Endothelial cell of umbilical vein (primary cell): ENCODE measurements around the gene CDCA7L. TPM values are rescaled to one million over a fixed set of nuclear protein-coding genes. Genes with fewer than 3 reads are reported as not detected.

Experiments used
- BruUV-seq: library from RNA; stranded (reverse); fragments of 400-500 nt; replicated peaks from 2 replicates; lab custom pipeline; 2021; lab: Mats Ljungman, UMichigan
- CTCF ChIA-PET: fragments of 300-600, 350-600 bp; sonication (Branson Sonifier 250); formaldehyde crosslinking; loops from one replicate; lab custom pipeline; 2021; ENCODE audit warnings: antibody characterized with exemption, inconsistent platforms; lab: Charles Lee
- POLR2A ChIA-PET: fragments of 300-600, 350-600 bp; sonication (Branson Sonifier 250); formaldehyde crosslinking; loops from one replicate; lab custom pipeline; 2021; ENCODE audit warnings: antibody characterized with exemption, inconsistent platforms; lab: Charles Lee
- DNase-seq: peaks from one replicate; pipeline ENCODE4 v3.0.0-alpha.2; 2011; ENCODE audit warnings: low read depth, low spot score
- FAIRE-seq: peaks from 2 replicates; lab custom pipeline; 2011; peaks lifted over from hg19 to GRCh38; lab: Jason Lieb, UNC
- H2AFZ ChIP-seq: 2 replicates; pipeline ENCODE4 v1.6.0; 2012; ENCODE audit warnings: low read depth, low read length, control low read depth, inconsistent platforms
- H3K27ac ChIP-seq: 2 replicates; pipeline ENCODE4 v1.5.1; 2011; ENCODE audit warnings: low read depth, mild to moderate bottlenecking, control low read depth, low read length, moderate library complexity; ENCODE audit not compliant: insufficient read depth
- H3K27me3 ChIP-seq, 2 experiments: 2 replicates each; pipeline versions ENCODE4 v1.6.0 to v1.6.1; 2011; ENCODE audit warnings: low read length in 2 of 2, mixed read lengths in 1 of 2; ENCODE audit not compliant: control insufficient read depth in 2 of 2, insufficient read depth in 2 of 2
- H3K36me3 ChIP-seq, 2 experiments: 2 replicates in 1 of 2; 3 replicates in 1 of 2; pipeline ENCODE4 v1.5.1; 2011; ENCODE audit warnings: low read length in 2 of 2, mild to moderate bottlenecking in 1 of 2, moderate library complexity in 1 of 2; ENCODE audit not compliant: control insufficient read depth in 2 of 2, insufficient read depth in 2 of 2; ENCODE audit errors: extremely low read depth in 1 of 2
- H3K4me1 ChIP-seq: 3 replicates; pipeline ENCODE4 v1.5.1; 2011; ENCODE audit warnings: mild to moderate bottlenecking, low read length; ENCODE audit not compliant: control insufficient read depth, insufficient read depth; ENCODE audit errors: extremely low read depth
- H3K4me2 ChIP-seq: 2 replicates; pipeline ENCODE4 v1.6.1; 2011; ENCODE audit warnings: low read length, control low read depth, mixed read lengths; ENCODE audit not compliant: insufficient read depth
- H3K4me3 ChIP-seq, 3 experiments: fragments of 200-600 bp in 1 of 3; sonication (generic), shearing (Covaris generic) in 1 of 3; replicated peaks in 1 of 3; 2 replicates each; pipeline ENCODE4 v1.5.1; 2011 to 2016; ENCODE audit warnings: control low read depth in 3 of 3, low read length in 3 of 3, mild to moderate bottlenecking in 2 of 3, inconsistent platforms in 1 of 3, low read depth in 1 of 3, moderate library complexity in 1 of 3; ENCODE audit not compliant: insufficient read depth in 1 of 3
- H3K79me2 ChIP-seq: 2 replicates; pipeline ENCODE4 v1.6.0; 2012; ENCODE audit warnings: low read length, inconsistent platforms; ENCODE audit not compliant: control insufficient read depth, insufficient read depth
- H3K9ac ChIP-seq: replicated peaks from 2 replicates; pipeline ENCODE3; 2011; ENCODE audit warnings: low read length, control low read depth; ENCODE audit not compliant: insufficient read depth; ENCODE audit errors: extremely low read depth
- H3K9me1 ChIP-seq: replicated peaks from 3 replicates; pipeline ENCODE4 v1.6.0; 2011; ENCODE audit warnings: mild to moderate bottlenecking, low read length; ENCODE audit not compliant: control insufficient read depth, insufficient read depth; ENCODE audit errors: extremely low read depth
- H3K9me3 ChIP-seq: replicated peaks from 2 replicates; pipeline ENCODE4 v1.5.1; 2012; ENCODE audit warnings: low read length, inconsistent platforms; ENCODE audit not compliant: control insufficient read depth, insufficient read depth
- H4K20me1 ChIP-seq: replicated peaks from 2 replicates; pipeline ENCODE3; 2011; ENCODE audit warnings: mild to moderate bottlenecking, low read length; ENCODE audit not compliant: control insufficient read depth, insufficient read depth; ENCODE audit errors: extremely low read depth
- JUN ChIP-seq: IDR thresholded peaks from 2 replicates; pipeline ENCODE4 v1.6.1; 2011; ENCODE audit warnings: borderline replicate concordance, low read depth; ENCODE audit not compliant: insufficient read length, insufficient read depth
- MYC ChIP-seq: IDR thresholded peaks from one replicate; pipeline ENCODE4 v1.6.1; 2011; ENCODE audit warnings: mild to moderate bottlenecking, low read depth, low read length
- dilution Hi-C: fragments of 300-500 bp; cut with MboI; formaldehyde crosslinking; loops from one replicate; pipeline ENCODE4 v1.15.0; 2019; ENCODE audit warnings: low sequenced_read_pairs; ENCODE audit not compliant: extremely low pct_ligation_motif_present
- intact Hi-C: fragments of 100-400 bp; cut with micrococcal nuclease; formaldehyde crosslinking; loops from one replicate; pipeline ENCODE4 v1.10.0; 2022
- polyA plus RNA-seq, 4 experiments: library from polyadenylated mRNA; depleted of rRNA in 3 of 4; stranded (reverse) in 3 of 4; unstranded in 1 of 4; fragments of >200 nt; gene quantifications; 2 replicates each; pipeline versions ENCODE4 v1.2.1 to v1.2.3, GENCODE V29; 2011 to 2012; ENCODE audit warnings: missing spikeins in 1 of 4
- total RNA-seq: library from RNA; stranded (reverse); gene quantifications from 2 replicates; pipeline ENCODE4 v1.2.3, GENCODE V29; 2021
- TF ChIP-seq, protein P1 (sequence below): IDR thresholded peaks from 2 replicates; pipeline ENCODE4 v1.6.1; 2011; ENCODE audit not compliant: insufficient read depth, insufficient read length

The CDCA7L gene
- total and polyA plus RNA-seq, 2 donors (not counting 3 experiments of a cell fraction or from before 2014, with no cell fraction given), result 68.4 to 91.6 TPM

DNA sequence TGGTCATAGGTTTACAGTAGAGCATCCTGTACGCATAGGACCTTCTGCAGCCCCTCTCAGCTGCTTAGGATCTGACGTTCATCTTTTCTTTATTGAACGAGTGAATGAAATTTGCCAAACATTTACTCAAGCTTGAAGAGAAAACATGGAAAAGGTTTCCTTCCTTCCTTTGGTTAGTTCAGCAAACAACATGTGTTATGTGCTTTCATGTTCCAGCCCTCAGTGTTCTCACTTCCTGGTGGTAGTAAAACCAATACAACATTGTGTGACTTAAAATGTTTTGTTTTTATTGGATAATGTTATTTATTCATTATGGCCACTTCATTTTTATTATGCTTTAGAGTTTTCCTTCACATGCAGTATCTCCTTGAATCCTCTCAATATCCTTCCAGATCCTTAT, 1.4 kb upstream of the CDCA7L start:
- FAIRE-seq (peak; percentile 59), DNase-seq (peak; percentile 72)
- no peaks in the 10 kb centered on the region for H3K9me1 ChIP-seq
- no TSS peak for BruUV-seq
- dilution Hi-C loops, result no loop called here
- CTCF ChIA-PET, result interaction anchor here (1.0 to 1.5 kb wide), 2 partner anchors 54 to 95 kb away, joined by 3 read pairs; no protein-coding TSS in a partner anchor
- H3K4me1 ChIP-seq, result peaks cover 42% of the 10 kb centered on the region
- H2AFZ ChIP-seq, result peak overlapping the region; percentile 5
- no peak overlapping the region for H3K4me3 ChIP-seq
- TF ChIP-seq MYC (no peak), JUN (no peak)
- peaks cover 29% of the 10 kb centered on the region for H3K79me2 ChIP-seq
- no peaks in the 10 kb centered on the region for H4K20me1 ChIP-seq
- no peaks in the 10 kb centered on the region for H3K27me3 ChIP-seq
- H3K27ac ChIP-seq, result no peak overlapping the region
- POLR2A ChIA-PET, result interaction anchor here (1.1 kb wide), 1 partner anchor 13 kb away, joined by 3 read pairs; no protein-coding TSS in a partner anchor
- H3K9me3 ChIP-seq, result no peaks in the 10 kb centered on the region
- H3K4me2 ChIP-seq, result peak overlapping the region; percentile 16
- H3K9ac ChIP-seq, result no peak overlapping the region
- H3K36me3 ChIP-seq, result no peaks in the 10 kb centered on the region
- intact Hi-C loops, result loop anchor here (2.0 to 10.0 kb wide), 5 partner anchors 14 to 1162 kb away; partner anchors contain the start of gene SP8

DNA sequence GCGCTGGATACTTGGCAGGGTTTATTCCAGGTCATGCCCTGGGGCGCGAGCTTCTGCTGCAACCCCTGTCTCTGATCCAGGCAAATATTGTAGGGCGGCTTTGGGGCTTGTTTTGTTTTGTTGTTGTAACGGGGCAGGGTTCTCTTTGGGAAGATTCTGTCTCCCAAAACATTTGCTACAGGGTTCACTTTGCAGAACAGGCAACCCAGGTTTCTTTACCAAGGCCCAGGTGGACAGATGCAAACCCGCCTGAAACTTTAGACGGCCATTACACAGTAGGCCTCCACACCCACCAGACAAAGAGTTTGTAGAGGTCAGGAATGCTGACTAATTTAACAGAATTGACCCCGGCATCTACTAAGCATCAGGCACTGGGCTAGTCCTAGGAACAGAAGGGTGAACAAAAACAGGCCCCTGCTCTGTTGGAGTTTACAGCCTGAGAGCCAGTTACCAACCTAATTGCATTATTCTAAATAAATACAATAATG, 567 bp upstream of the CDCA7L start:
- intact Hi-C loops (loop anchor here (2.0 to 10.0 kb wide), 5 partner anchors 15 to 1161 kb away; partner anchors contain the start of gene SP8), dilution Hi-C loops (no loop called here)
- POLR2A ChIA-PET, result interaction anchor here (1.1 kb wide), 2 partner anchors 14 to 50 kb away, joined by 3 read pairs; no protein-coding TSS in a partner anchor
- Histone ChIP-seq H3K79me2 (peaks cover 36% of the 10 kb centered on the region), H3K27ac (peak overlapping the region; percentile 91), H3K4me2 (peak overlapping the region; percentile 85), H3K4me1 (peaks cover 50% of the 10 kb centered on the region), H4K20me1 (no peaks in the 10 kb centered on the region), H3K9me1 (no peaks in the 10 kb centered on the region), H3K36me3 (no peaks in the 10 kb centered on the region), H3K27me3 (no peaks in the 10 kb centered on the region), H3K4me3 (peak overlapping the region in 1 of 3 experiments; percentile 80), H3K9ac (peak overlapping the region; percentile 88), H2AFZ (peak overlapping the region; percentile 91), H3K9me3 (no peaks in the 10 kb centered on the region)
- TF ChIP-seq, protein P1, sequence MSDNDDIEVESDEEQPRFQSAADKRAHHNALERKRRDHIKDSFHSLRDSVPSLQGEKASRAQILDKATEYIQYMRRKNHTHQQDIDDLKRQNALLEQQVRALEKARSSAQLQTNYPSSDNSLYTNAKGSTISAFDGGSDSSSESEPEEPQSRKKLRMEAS, result no peak
- no TSS peak for BruUV-seq
- CTCF ChIA-PET, result interaction anchor here (1.0 to 1.6 kb wide), 6 partner anchors 15 to 692 kb away, joined by 3 to 8 read pairs (median 4); no protein-coding TSS in a partner anchor
- DNase-seq (no peak), FAIRE-seq (peak; percentile 82)
